Liver (tissue), 9 donors: ENCODE results near the gene CTSW. TPM values are rescaled to one million over a fixed set of nuclear protein-coding genes. Genes with fewer than 3 reads are reported as not detected.

Experiments
- DNase-seq: peaks from one replicate; pipeline ENCODE4 v3.0.0-alpha.2; 2017; ENCODE audit warnings: low spot score
- H3K27ac ChIP-seq, 2 donors: one replicate each; pipeline ENCODE4 v1.7.0; 2013; ENCODE audit warnings: inconsistent platforms in 2 of 2, low read length in 2 of 2, control low read depth in 1 of 2, low read depth in 1 of 2, mild to moderate bottlenecking in 1 of 2
- H3K27me3 ChIP-seq, 4 donors: one replicate each; pipeline versions ENCODE4 v1.6.1 to v1.7.0; 2013; ENCODE audit warnings: low read length in 3 of 4, inconsistent platforms in 1 of 4, mild to moderate bottlenecking in 1 of 4, moderate library complexity in 1 of 4; ENCODE audit not compliant: control insufficient read depth in 4 of 4, insufficient read depth in 4 of 4
- H3K36me3 ChIP-seq, 4 donors: one replicate each; pipeline versions ENCODE4 v1.6.1 to v1.7.0; 2013; ENCODE audit warnings: low read length in 3 of 4, mild to moderate bottlenecking in 3 of 4, low read depth in 1 of 4, moderate library complexity in 1 of 4; ENCODE audit not compliant: control insufficient read depth in 4 of 4, insufficient read depth in 3 of 4
- H3K4me1 ChIP-seq, 4 donors: one replicate each; pipeline versions ENCODE4 v1.6.1 to v1.7.0; 2013; ENCODE audit warnings: low read length in 3 of 4, mild to moderate bottlenecking in 3 of 4, moderate library complexity in 1 of 4; ENCODE audit not compliant: control insufficient read depth in 4 of 4, insufficient read depth in 4 of 4
- H3K4me3 ChIP-seq, 3 donors: one replicate each; pipeline versions ENCODE4 v1.6.1 to v1.7.0; 2013; ENCODE audit warnings: low read length in 3 of 3, control low read depth in 1 of 3, low read depth in 1 of 3, mild to moderate bottlenecking in 1 of 3
- H3K9ac ChIP-seq, 2 donors: one replicate each; pipeline ENCODE4 v1.7.0; 2013; ENCODE audit warnings: low read length in 2 of 2, mild to moderate bottlenecking in 2 of 2, moderate library complexity in 2 of 2, control low read depth in 1 of 2, low read depth in 1 of 2
- H3K9me3 ChIP-seq, 4 donors: one replicate each; pipeline versions ENCODE4 v1.6.1 to v1.7.0; 2013; ENCODE audit warnings: low read length in 3 of 4; ENCODE audit not compliant: control insufficient read depth in 4 of 4
- ATF3 ChIP-seq: IDR thresholded peaks from 2 replicates; pipeline ENCODE4 v1.6.1; 2016; ENCODE audit warnings: antibody characterized with exemption
- CTCF ChIP-seq: fragments of 150-350 bp; IDR thresholded peaks from 2 replicates; pipeline ENCODE4 v1.5.1; 2017; ENCODE audit warnings: improper control_type of control experiment, low read depth, low read length; ENCODE audit not compliant: missing input control
- EGR1 ChIP-seq, 2 donors: IDR thresholded peaks; 2 replicates each; pipeline ENCODE4 v1.6.1; 2016 to 2018; ENCODE audit warnings: antibody characterized with exemption in 2 of 2, low read depth in 2 of 2
- FOXA1 ChIP-seq: IDR thresholded peaks from 2 replicates; pipeline ENCODE4 v1.6.1; 2016; ENCODE audit warnings: antibody characterized with exemption
- FOXA2 ChIP-seq: IDR thresholded peaks from 2 replicates; pipeline ENCODE4 v1.6.1; 2016; ENCODE audit warnings: antibody characterized with exemption
- GABPA ChIP-seq, 2 donors: IDR thresholded peaks in 1 of 2; conservative IDR thresholded peaks in 1 of 2; 2 replicates each; pipeline ENCODE4 v1.6.1; 2016; ENCODE audit warnings: antibody characterized with exemption in 2 of 2, mild to moderate bottlenecking in 1 of 2, moderate library complexity in 1 of 2
- HNF4A ChIP-seq, 2 donors: conservative IDR thresholded peaks; 2 replicates each; pipeline ENCODE4 v1.6.1; 2016; ENCODE audit warnings: antibody characterized with exemption in 2 of 2, mild to moderate bottlenecking in 2 of 2
- HNF4G ChIP-seq: IDR thresholded peaks from 2 replicates; pipeline ENCODE4 v1.6.1; 2016; ENCODE audit warnings: antibody characterized with exemption
- JUND ChIP-seq, 2 donors: IDR thresholded peaks; 2 replicates each; pipeline ENCODE4 v1.6.1; 2016; ENCODE audit warnings: antibody characterized with exemption in 2 of 2
- MAX ChIP-seq: IDR thresholded peaks from 2 replicates; pipeline ENCODE4 v1.6.1; 2016; ENCODE audit warnings: antibody characterized with exemption
- NR2F2 ChIP-seq: IDR thresholded peaks from 2 replicates; pipeline ENCODE4 v1.6.1; 2016; ENCODE audit warnings: antibody characterized with exemption
- RAD21 ChIP-seq, 2 donors: IDR thresholded peaks; 2 replicates each; pipeline ENCODE4 v1.6.1; 2016; ENCODE audit warnings: antibody characterized with exemption in 2 of 2, mild to moderate bottlenecking in 2 of 2
- REST ChIP-seq: IDR thresholded peaks from 2 replicates; pipeline ENCODE4 v1.6.1; 2016; ENCODE audit warnings: antibody characterized with exemption, mild to moderate bottlenecking
- RXRA ChIP-seq, 2 donors: IDR thresholded peaks; 2 replicates each; pipeline ENCODE4 v1.6.1; 2017 to 2018; ENCODE audit warnings: antibody characterized with exemption in 2 of 2, mild to moderate bottlenecking in 1 of 2
- SP1 ChIP-seq: IDR thresholded peaks from 2 replicates; pipeline ENCODE4 v1.6.1; 2018; ENCODE audit warnings: antibody characterized with exemption, mild to moderate bottlenecking
- TAF1 ChIP-seq: conservative IDR thresholded peaks from 2 replicates; pipeline ENCODE4 v1.6.1; 2016; ENCODE audit warnings: antibody characterized with exemption, mild to moderate bottlenecking
- YY1 ChIP-seq: IDR thresholded peaks from 2 replicates; pipeline ENCODE4 v1.6.1; 2016; ENCODE audit warnings: antibody characterized with exemption, mild to moderate bottlenecking
- ZBTB33 ChIP-seq: IDR thresholded peaks from 2 replicates; pipeline ENCODE4 v1.6.1; 2016; ENCODE audit warnings: antibody characterized with exemption
- WGBS: extraction: QIAGEN DNeasy Blood & Tissue Kit; methylation state at CpG from one replicate; pipeline ENCODE4 v1.1.7; 2013; 5-methylcytosine and 5-hydroxymethylcytosine counted together
- polyA plus RNA-seq, 2 donors: library from polyadenylated mRNA; stranded (reverse) in 1 of 2; unstranded in 1 of 2; fragments of 200-250 nt in 1 of 2; fragments of >200 nt in 1 of 2; fragmentation: Nextera tagmentation in 1 of 2; extraction: Ambion mirVana in 1 of 2; gene quantifications; one replicate each; pipeline versions ENCODE4 v1.2.1 to v1.2.3, GENCODE V29; 2013 to 2015
- total RNA-seq, 2 donors: library from RNA; depleted of rRNA; stranded (reverse); fragments of >200 nt; gene quantifications; one replicate each; pipeline ENCODE4 v1.2.3, GENCODE V29; 2014
- donor health status: healthy.
- donor health status: healthy.
- donor health status: healthy.
- donor health status: healthy.
- donor health status: healthy.

CTSW gene
- total and polyA plus RNA-seq, 4 donors, result 1.3 to 2.9 (median 2.1) TPM

GRCh38 chr11:65864706-65865471 is 14.7 kb upstream of the CTSW start:
- H3K36me3 ChIP-seq, result peaks cover 16 to 42% (median 23%) of the 10 kb centered on the region in 4 donors
- H3K4me3 ChIP-seq, result no peak overlapping the region
- H3K9me3 ChIP-seq, result no peaks in the 10 kb centered on the region
- peaks cover 9 to 16% (median 13%) of the 10 kb centered on the region in 4 donors for H3K4me1 ChIP-seq
- no peak for DNase-seq
- no peak overlapping the region for H3K27ac ChIP-seq
- no peaks in the 10 kb centered on the region for H3K27me3 ChIP-seq
- TF ChIP-seq RXRA (IDR thresholded peaks at IDR 0.05) (no peak), SP1 (no peak), REST (no peak), JUND (IDR thresholded peaks at IDR 0.05) (no peak), HNF4A (conservative IDR thresholded peaks at IDR 0.05) (no peak), RAD21 (IDR thresholded peaks at IDR 0.05) (no peak), CTCF (no peak), FOXA1 (no peak), FOXA2 (no peak), HNF4G (no peak), YY1 (no peak), EGR1 (IDR thresholded peaks at IDR 0.05; ENCODE audit: low read depth in 2 of 2) (no peak), NR2F2 (no peak), ATF3 (no peak), MAX (no peak), GABPA (IDR thresholded peaks at IDR 0.05 in 1 of 2, conservative IDR thresholded peaks at IDR 0.05 in 1 of 2) (no peak)
- WGBS, result 90% methylated on average over 18 of the region's 18 CpGs
- no peak overlapping the region for H3K9ac ChIP-seq

GRCh38 chr11:65865550-65866172 is 14.0 kb upstream of the CTSW start:
- Histone ChIP-seq H3K9ac (no peak overlapping the region), H3K36me3 (peaks cover 16 to 42% (median 23%) of the 10 kb centered on the region in 4 donors), H3K4me1 (peaks cover 7 to 16% (median 12%) of the 10 kb centered on the region in 4 donors), H3K27me3 (no peaks in the 10 kb centered on the region), H3K4me3 (no peak overlapping the region), H3K9me3 (no peaks in the 10 kb centered on the region), H3K27ac (no peak overlapping the region)
- DNase-seq, result no peak
- WGBS, result 91% methylated on average over 9 of the region's 9 CpGs
- TF ChIP-seq JUND (IDR thresholded peaks at IDR 0.05) (no peak), GABPA (IDR thresholded peaks at IDR 0.05 in 1 of 2, conservative IDR thresholded peaks at IDR 0.05 in 1 of 2) (no peak), TAF1 (no peak), MAX (no peak), RAD21 (IDR thresholded peaks at IDR 0.05) (no peak), HNF4G (no peak), RXRA (IDR thresholded peaks at IDR 0.05) (no peak), REST (no peak), FOXA1 (no peak), FOXA2 (no peak), NR2F2 (no peak), HNF4A (conservative IDR thresholded peaks at IDR 0.05) (no peak), SP1 (no peak), ZBTB33 (no peak)
